H1 (cell line): Measurements from ENCODE around the gene FGD4. TPM values are rescaled to one million over a fixed set of nuclear protein-coding genes. Genes with fewer than 3 reads are reported as not detected.

Experiments used
- CTCF ChIA-PET: fragments of 300-600 bp; sonication (Branson Sonifier 250); formaldehyde crosslinking; loops from one replicate; lab custom pipeline; 2021; ENCODE audit not compliant: partially characterized antibody; lab: Charles Lee
- POLR2A ChIA-PET: fragments of 300-600 bp; sonication (Branson Sonifier 250); formaldehyde crosslinking; loops from one replicate; lab custom pipeline; 2021; ENCODE audit warnings: inconsistent platforms; ENCODE audit not compliant: partially characterized antibody; lab: Charles Lee
- DNase-seq, 2 experiments: peaks; one replicate each; pipeline versions ENCODE4 v3.0.0 to v3.0.0-alpha.2; 2010 to 2022; ENCODE audit warnings: low spot score in 2 of 2, low read depth in 1 of 2, mixed read lengths in 1 of 2
- FAIRE-seq: peaks from 2 replicates; lab custom pipeline; 2011; peaks lifted over from hg19 to GRCh38; lab: Jason Lieb, UNC
- H2AFZ ChIP-seq: 2 replicates; pipeline ENCODE4 v1.8.1; 2012; ENCODE audit warnings: low read length, inconsistent platforms
- H2AK5ac ChIP-seq: 2 replicates; pipeline ENCODE4 v1.6.1; 2013; ENCODE audit warnings: low read depth, low read length
- H2BK120ac ChIP-seq: replicated peaks from 2 replicates; pipeline ENCODE3; 2013; ENCODE audit warnings: low read depth, low read length, inconsistent platforms
- H2BK12ac ChIP-seq: 2 replicates; pipeline ENCODE4 v1.6.1; 2013; ENCODE audit warnings: low read depth, low read length
- H2BK15ac ChIP-seq: 2 replicates; pipeline ENCODE4 v1.6.1; 2013; ENCODE audit warnings: low read length
- H2BK20ac ChIP-seq: 2 replicates; pipeline ENCODE4 v1.6.1; 2013; ENCODE audit warnings: low read length
- H2BK5ac ChIP-seq: 2 replicates; pipeline ENCODE4 v1.6.1; 2013; ENCODE audit warnings: low read depth, low read length
- H3K14ac ChIP-seq: 2 replicates; pipeline ENCODE4 v1.6.1; 2013; ENCODE audit warnings: inconsistent platforms; ENCODE audit not compliant: insufficient read length
- H3K18ac ChIP-seq: 2 replicates; pipeline ENCODE4 v1.6.1; 2013; ENCODE audit warnings: low read length; ENCODE audit errors: extremely low read depth
- H3K23ac ChIP-seq: 2 replicates; pipeline ENCODE4 v1.6.1; 2013; ENCODE audit warnings: inconsistent platforms; ENCODE audit not compliant: insufficient read length
- H3K23me2 ChIP-seq: 2 replicates; pipeline ENCODE4 v1.6.1; 2013; ENCODE audit warnings: low read depth, low read length
- H3K27ac ChIP-seq: 2 replicates; pipeline ENCODE4 v1.6.1; 2011; ENCODE audit warnings: low read depth, low read length, inconsistent platforms
- H3K27me3 ChIP-seq, 4 experiments: replicated peaks in 1 of 4; 1 replicate in 1 of 4; 2 replicates in 3 of 4; pipeline versions ENCODE4 v1.6.1 to v1.8.1; 2011 to 2013; ENCODE audit warnings: low read length in 3 of 4, mild to moderate bottlenecking in 3 of 4, inconsistent platforms in 2 of 4, mixed read lengths in 2 of 4, moderate library complexity in 1 of 4; ENCODE audit not compliant: control insufficient read depth in 3 of 4, insufficient read depth in 3 of 4; ENCODE audit errors: extremely low read depth in 1 of 4
- H3K36me3 ChIP-seq, 4 experiments: 2 replicates each; pipeline versions ENCODE4 v1.6.1 to v1.8.1; 2011 to 2013; ENCODE audit warnings: mild to moderate bottlenecking in 4 of 4, low read length in 3 of 4, moderate library complexity in 2 of 4, control low read depth in 1 of 4, inconsistent platforms in 1 of 4; ENCODE audit not compliant: insufficient read depth in 4 of 4, control insufficient read depth in 2 of 4
- H3K4ac ChIP-seq: replicated peaks from 2 replicates; pipeline ENCODE3; 2013; ENCODE audit warnings: low read length, low read depth, mixed read lengths, inconsistent platforms; ENCODE audit not compliant: insufficient read length
- H3K4me1 ChIP-seq, 4 experiments: replicated peaks in 1 of 4; 1 replicate in 1 of 4; 2 replicates in 3 of 4; pipeline versions ENCODE4 v1.6.1 to v1.8.1; 2011 to 2013; ENCODE audit warnings: low read length in 3 of 4, inconsistent platforms in 2 of 4, mixed read lengths in 1 of 4; ENCODE audit not compliant: insufficient read depth in 4 of 4, control insufficient read depth in 3 of 4
- H3K4me2 ChIP-seq, 2 experiments: 2 replicates each; pipeline versions ENCODE4 v1.6.1 to v1.8.1; 2011 to 2013; ENCODE audit warnings: low read depth in 2 of 2, low read length in 2 of 2, control low read depth in 1 of 2, inconsistent platforms in 1 of 2, mild to moderate bottlenecking in 1 of 2; ENCODE audit not compliant: insufficient read depth in 1 of 2
- H3K4me3 ChIP-seq, 4 experiments: fragments of 200-600, 300-600 bp in 1 of 4; sonication (generic), shearing (Covaris generic), sonication (Bioruptor Twin) in 1 of 4; 2 replicates each; pipeline versions ENCODE4 v1.5.1 to v1.8.1; 2011 to 2016; ENCODE audit warnings: low read length in 4 of 4, low read depth in 3 of 4, control low read depth in 2 of 4, inconsistent platforms in 2 of 4, mild to moderate bottlenecking in 2 of 4, mixed read lengths in 1 of 4, moderate library complexity in 1 of 4; ENCODE audit not compliant: insufficient read depth in 2 of 4; ENCODE audit errors: extremely low read depth in 1 of 4
- H3K56ac ChIP-seq: replicated peaks from 2 replicates; pipeline ENCODE3; 2013; ENCODE audit warnings: low read depth, mild to moderate bottlenecking, mixed read lengths, low read length, inconsistent platforms; ENCODE audit not compliant: insufficient read length
- H3K79me1 ChIP-seq: 2 replicates; pipeline ENCODE4 v1.6.1; 2013; ENCODE audit warnings: low read depth, low read length, control low read depth
- H3K79me2 ChIP-seq, 2 experiments: 2 replicates each; pipeline versions ENCODE4 v1.6.1 to v1.8.1; 2012 to 2013; ENCODE audit warnings: low read length in 2 of 2, mild to moderate bottlenecking in 2 of 2, inconsistent platforms in 1 of 2; ENCODE audit not compliant: insufficient read depth in 2 of 2, control insufficient read depth in 1 of 2
- H3K9ac ChIP-seq, 4 experiments: replicated peaks in 1 of 4; 1 replicate in 1 of 4; 2 replicates in 3 of 4; pipeline versions ENCODE4 v1.6.1 to v1.8.1; 2011 to 2013; ENCODE audit warnings: low read depth in 3 of 4, low read length in 3 of 4, control low read depth in 2 of 4, mild to moderate bottlenecking in 2 of 4, moderate library complexity in 2 of 4, inconsistent platforms in 1 of 4; ENCODE audit errors: extremely low read depth in 1 of 4
- H3K9me3 ChIP-seq, 2 experiments: 2 replicates each; pipeline versions ENCODE4 v1.6.1 to v1.8.1; 2012 to 2013; ENCODE audit warnings: mild to moderate bottlenecking in 2 of 2, moderate library complexity in 2 of 2, control low read depth in 1 of 2, inconsistent platforms in 1 of 2, low read depth in 1 of 2, low read length in 1 of 2, mixed read lengths in 1 of 2; ENCODE audit not compliant: insufficient read depth in 2 of 2
- H4K20me1 ChIP-seq, 2 experiments: replicated peaks in 1 of 2; 2 replicates each; pipeline versions ENCODE3 to v1.8.1; 2011 to 2013; ENCODE audit warnings: inconsistent platforms in 2 of 2, low read length in 2 of 2, mild to moderate bottlenecking in 1 of 2; ENCODE audit not compliant: insufficient read depth in 2 of 2, control insufficient read depth in 1 of 2
- H4K5ac ChIP-seq: 2 replicates; pipeline ENCODE4 v1.6.1; 2013; ENCODE audit warnings: low read length, low read depth, mixed read lengths, inconsistent platforms; ENCODE audit not compliant: insufficient read length
- H4K8ac ChIP-seq: 2 replicates; pipeline ENCODE4 v1.8.0; 2013; ENCODE audit warnings: mild to moderate bottlenecking, moderate library complexity, low read length, inconsistent platforms; ENCODE audit not compliant: insufficient read depth; ENCODE audit errors: extremely low read depth
- H4K91ac ChIP-seq: replicated peaks from 2 replicates; pipeline ENCODE3; 2013; ENCODE audit warnings: low read length, mixed read lengths, inconsistent platforms; ENCODE audit not compliant: insufficient read length
- ASH2L ChIP-seq: fragments of 200-600, 300-600 bp; sonication (generic); IDR thresholded peaks from one replicate; pipeline ENCODE4 v1.7.1; 2017; ENCODE audit warnings: low read length
- BCL11A ChIP-seq, 2 experiments: IDR thresholded peaks; one replicate each; pipeline ENCODE4 v1.6.1; 2011; ENCODE audit warnings: low read depth in 2 of 2, low read length in 2 of 2, mild to moderate bottlenecking in 2 of 2
- EGR1 ChIP-seq: IDR thresholded peaks from 2 replicates; pipeline ENCODE4 v1.6.1; 2011; ENCODE audit warnings: low read depth, low read length, borderline replicate concordance
- GTF2F1 ChIP-seq: IDR thresholded peaks from 2 replicates; pipeline ENCODE4 v1.6.1; 2012; ENCODE audit warnings: low read depth, low read length, improper control_type of control experiment, borderline replicate concordance
- HDAC6 ChIP-seq: IDR thresholded peaks from one replicate; pipeline ENCODE4 v1.7.1; 2012; ENCODE audit warnings: low read depth, mild to moderate bottlenecking, inconsistent platforms, low read length, moderate library complexity
- JUND ChIP-seq: IDR thresholded peaks from 2 replicates; pipeline ENCODE4 v1.6.1; 2011; ENCODE audit warnings: mild to moderate bottlenecking, improper control_type of control experiment, low read length
- RAD21 ChIP-seq, 2 experiments: IDR thresholded peaks in 1 of 2; conservative IDR thresholded peaks in 1 of 2; 2 replicates each; pipeline ENCODE4 v1.6.1; 2011; ENCODE audit warnings: low read depth in 2 of 2, low read length in 2 of 2, improper control_type of control experiment in 1 of 2, inconsistent platforms in 1 of 2, mild to moderate bottlenecking in 1 of 2, moderate library complexity in 1 of 2
- RBBP5 ChIP-seq: IDR thresholded peaks from 2 replicates; pipeline ENCODE4 v1.7.1; 2012; ENCODE audit warnings: low read depth, mild to moderate bottlenecking, inconsistent platforms, low read length, moderate library complexity, borderline replicate concordance
- RFX5 ChIP-seq: IDR thresholded peaks from 2 replicates; pipeline ENCODE4 v1.6.1; 2011; ENCODE audit warnings: low read depth, low read length, improper control_type of control experiment, borderline replicate concordance
- SIN3A ChIP-seq, 2 experiments: IDR thresholded peaks in 1 of 2; conservative IDR thresholded peaks in 1 of 2; 2 replicates each; pipeline ENCODE4 v1.6.1; 2011 to 2012; ENCODE audit warnings: low read length in 2 of 2, improper control_type of control experiment in 1 of 2, low read depth in 1 of 2, mild to moderate bottlenecking in 1 of 2
- TAF1 ChIP-seq: IDR thresholded peaks from 2 replicates; pipeline ENCODE4 v1.6.1; 2011; ENCODE audit warnings: mild to moderate bottlenecking, low read depth, low read length
- USF2 ChIP-seq: IDR thresholded peaks from 2 replicates; pipeline ENCODE4 v1.6.1; 2011; ENCODE audit warnings: low read length, improper control_type of control experiment
- WGBS, 2 experiments: shearing (Covaris generic) in 1 of 2; methylation state at CpG; one replicate each; pipeline versions ENCODE4 v1.1.6 to v1.1.7; 2013 to 2015; ENCODE audit warnings: low lambda C conversion rate in 2 of 2, mixed read lengths in 2 of 2, inconsistent platforms in 1 of 2, low coverage in 1 of 2, missing lambda C conversion rate in 1 of 2; ENCODE audit not compliant: insufficient replicate concordance in 2 of 2, insufficient coverage in 1 of 2, insufficient read length in 1 of 2; ENCODE audit errors: extremely low coverage in 1 of 2, missing lambda C conversion rate in 1 of 2; 5-methylcytosine and 5-hydroxymethylcytosine counted together
- polyA plus RNA-seq, 7 experiments: library from polyadenylated mRNA; depleted of rRNA in 3 of 7; stranded (reverse) in 5 of 7; unstranded in 2 of 7; fragments of >200 nt in 5 of 7; fragments of 200-250 nt in 2 of 7; gene quantifications; 1 replicate in 5 of 7; 2 replicates in 1 of 7; 4 replicates in 1 of 7; pipeline versions ENCODE4 v1.2.1 to v1.2.3, GENCODE V29; 2011 to 2013; ENCODE audit warnings: missing spikeins in 2 of 7, mixed read lengths in 2 of 7
- total RNA-seq: library from RNA; stranded (reverse); fragmentation: NEBNext Ultra II Directional; extraction: Animal tissue kit (Norgen Biotek cat#: 25700); gene quantifications from 2 replicates; pipeline ENCODE4 v1.2.1, GENCODE V29; 2021

The FGD4 gene
- total and polyA plus RNA-seq, 2 of the 8 experiments (the other 6 are each of a cell fraction or from before 2014, with no cell fraction given), result 8.5 to 48.2 TPM

GRCh38 chr12:32560520-32560919 lies 161.2 kb downstream of the FGD4 start:
- no peaks in the 10 kb centered on the region for H3K27me3 ChIP-seq
- H3K4me3 ChIP-seq, result no peak overlapping the region
- no peak overlapping the region for H2BK15ac ChIP-seq
- H4K91ac ChIP-seq, result no peak overlapping the region
- no peak overlapping the region for H3K9ac ChIP-seq
- H2AFZ ChIP-seq, result no peak overlapping the region
- H3K9me3 ChIP-seq, result peaks cover 0 to 7% of the 10 kb centered on the region in 2 experiments; a peak in 1 of 4 replicates
- peaks cover 3% of the 10 kb centered on the region; the same call in 1 of the 2 replicates for H3K79me1 ChIP-seq
- DNase-seq, result no peak
- no peak overlapping the region for H4K5ac ChIP-seq
- H4K20me1 ChIP-seq, result peaks cover 5% of the 10 kb centered on the region in 2 experiments
- no peak overlapping the region for H3K18ac ChIP-seq
- no peak overlapping the region for H2BK5ac ChIP-seq
- H3K79me2 ChIP-seq, result peaks cover 0 to 77% of the 10 kb centered on the region in 2 experiments; a peak in 3 of 4 replicates
- ChIA-PET CTCF (interaction anchor here (1.1 to 2.2 kb wide), 2 partner anchors 21 to 47 kb away, joined by 3 to 4 read pairs; no protein-coding TSS in a partner anchor), POLR2A (interaction anchor here (0.9 to 1.0 kb wide), 2 partner anchors 16 to 160 kb away, joined by 3 to 4 read pairs; no protein-coding TSS in a partner anchor)
- 98% methylated on average over 4 of the region's 4 CpGs; no CpG with 5 or more reads in 1 of the 2 experiments for WGBS, 2 experiments
- H2BK120ac ChIP-seq, result no peak overlapping the region
- FAIRE-seq, result no peak
- no peak overlapping the region for H3K4me2 ChIP-seq
- no peak overlapping the region for H3K56ac ChIP-seq
- H3K27ac ChIP-seq, result no peak overlapping the region
- peaks cover 0 to 7% (median 5%) of the 10 kb centered on the region in 4 experiments; a peak in 5 of 7 replicates for H3K4me1 ChIP-seq
- no peak overlapping the region for H3K14ac ChIP-seq
- no peaks in the 10 kb centered on the region; the same call in 1 of the 2 replicates for H3K23me2 ChIP-seq
- no peak overlapping the region for H2BK12ac ChIP-seq
- no peak overlapping the region for H2BK20ac ChIP-seq
- peaks cover 0 to 19% (median 10%) of the 10 kb centered on the region in 4 experiments; a peak in 5 of 8 replicates for H3K36me3 ChIP-seq
- H3K4ac ChIP-seq, result no peak overlapping the region
- H2AK5ac ChIP-seq, result no peak overlapping the region
- H4K8ac ChIP-seq, result no peak overlapping the region
- no peak overlapping the region for H3K23ac ChIP-seq
- TF ChIP-seq RFX5, result no peak
- no peak for TF ChIP-seq EGR1
- no peak for TF ChIP-seq BCL11A (IDR thresholded peaks at IDR 0.05; ENCODE audit: low read depth in 2 of 2, low read length in 2 of 2)
- TF ChIP-seq ASH2L, result no peak
- no peak for TF ChIP-seq HDAC6
- no peak for TF ChIP-seq USF2
- no peak for TF ChIP-seq GTF2F1
- TF ChIP-seq SIN3A (conservative IDR thresholded peaks at IDR 0.05 in 1 of 2, IDR thresholded peaks at IDR 0.05 in 1 of 2; ENCODE audit: low read depth in 1 of 2, low read length in 2 of 2), result no peak
- no peak; a peak in 1 of 4 replicates for TF ChIP-seq RAD21 (IDR thresholded peaks at IDR 0.05 in 1 of 2, conservative IDR thresholded peaks at IDR 0.05 in 1 of 2; ENCODE audit: low read depth in 2 of 2, low read length in 2 of 2)
- no peak for TF ChIP-seq TAF1
- no peak for TF ChIP-seq RBBP5
- no peak for TF ChIP-seq JUND
